HepG2 (cell line): ENCODE measurements around the gene ARHGDIA. TPM values are rescaled to one million over a fixed set of nuclear protein-coding genes. Genes with fewer than 3 reads are reported as not detected.
A peak's percentile ranks its signal among the peaks of the same experiment; 100 is the strongest.

Experiments used
- AGO1 ChIP-seq: fragments of 200-400 bp; formaldehyde crosslinking; IDR thresholded peaks from 2 replicates; pipeline ENCODE4 v1.6.1; 2017; ENCODE audit warnings: mild to moderate bottlenecking, low read depth, low read length, moderate library complexity; ENCODE audit not compliant: poor library complexity, severe bottlenecking
- FOXA1 ChIP-seq, 2 experiments: fragments of 450-650 bp in 1 of 2; sonication (generic) in 1 of 2; formaldehyde crosslinking in 1 of 2; IDR thresholded peaks; 2 replicates each; pipeline versions ENCODE4 v1.4.0 to v1.6.1; 2016 to 2020; ENCODE audit warnings: missing genetic modification reagents in 1 of 2
- KLF16 ChIP-seq, 2 experiments: sonication (generic) in 1 of 2; formaldehyde crosslinking in 1 of 2; IDR thresholded peaks; 2 replicates each; pipeline versions ENCODE4 v1.6.1 to v1.8.0; 2016 to 2023; ENCODE audit warnings: missing genetic modification reagents in 2 of 2, missing compliant biosample characterization in 1 of 2
- MAZ ChIP-seq, 2 experiments: sonication (generic) in 1 of 2; formaldehyde crosslinking in 1 of 2; IDR thresholded peaks; 2 replicates each; pipeline versions ENCODE4 v1.5.0 to v1.6.1; 2012 to 2020; ENCODE audit warnings: low read depth in 2 of 2, mild to moderate bottlenecking in 2 of 2, borderline replicate concordance in 1 of 2, improper control_type of control experiment in 1 of 2, low read length in 1 of 2, missing genetic modification reagents in 1 of 2, moderate library complexity in 1 of 2
- RBFOX2 ChIP-seq: fragments of 200-400 bp; formaldehyde crosslinking; IDR thresholded peaks from 2 replicates; pipeline ENCODE4 v1.6.1; 2017; ENCODE audit warnings: low read depth, mild to moderate bottlenecking, low read length
- THAP9 ChIP-seq: sonication (generic); formaldehyde crosslinking; IDR thresholded peaks from 2 replicates; pipeline ENCODE4; 2020; ENCODE audit warnings: missing genetic modification reagents, mild to moderate bottlenecking, borderline replicate concordance
- ZNF646 ChIP-seq: sonication (generic); formaldehyde crosslinking; IDR thresholded peaks from 2 replicates; pipeline ENCODE4 v1.9.0; 2021; ENCODE audit warnings: mild to moderate bottlenecking, missing genetic modification reagents
- polyA plus RNA-seq, 8 experiments: library from polyadenylated mRNA; depleted of rRNA in 3 of 8; stranded (reverse) in 7 of 8; unstranded in 1 of 8; fragments of >200 nt; fragmentation: Illumina TruSeq in 4 of 8; extraction: Trizol in 4 of 8; gene quantifications; 2 replicates each; pipeline versions ENCODE4 v1.2.1 to v1.2.3, GENCODE V29; 2011 to 2016; ENCODE audit warnings: low read depth in 4 of 8, missing spikeins in 1 of 8, mixed read lengths in 1 of 8; ENCODE audit not compliant: insufficient read depth in 1 of 8
- total RNA-seq, 5 experiments: library from RNA; depleted of rRNA; stranded (reverse); fragments of >200 nt; fragmentation: Illumina TruSeq; extraction: Trizol; gene quantifications; 2 replicates each; pipeline ENCODE4 v1.2.3, GENCODE V29; 2016; ENCODE audit warnings: low read depth in 1 of 5
- TF ChIP-seq, protein P1 (sequence below): sonication (generic); formaldehyde crosslinking; IDR thresholded peaks from 2 replicates; pipeline ENCODE4 v1.4.0; 2020; ENCODE audit warnings: mild to moderate bottlenecking, missing genetic modification reagents
- TF ChIP-seq, protein P2 (sequence below): sonication (generic); formaldehyde crosslinking; conservative IDR thresholded peaks from 2 replicates; pipeline ENCODE4 v1.8.1; 2023; ENCODE audit warnings: missing genetic modification reagents
- TF ChIP-seq, protein P3 (sequence below): sonication (generic); formaldehyde crosslinking; IDR thresholded peaks from 2 replicates; pipeline ENCODE4 v1.8.1; 2023; ENCODE audit warnings: missing genetic modification reagents, mild to moderate bottlenecking, borderline replicate concordance
- TF ChIP-seq, protein P4 (sequence below): sonication (generic); formaldehyde crosslinking; IDR thresholded peaks from 2 replicates; pipeline ENCODE4 v1.4.0; 2020; ENCODE audit warnings: missing genetic modification reagents

ARHGDIA gene
- total and polyA plus RNA-seq, 2 of the 13 experiments (the other 11 are each of a cell fraction or from before 2014, with no cell fraction given), result 40.0 to 64.0 TPM

DNA sequence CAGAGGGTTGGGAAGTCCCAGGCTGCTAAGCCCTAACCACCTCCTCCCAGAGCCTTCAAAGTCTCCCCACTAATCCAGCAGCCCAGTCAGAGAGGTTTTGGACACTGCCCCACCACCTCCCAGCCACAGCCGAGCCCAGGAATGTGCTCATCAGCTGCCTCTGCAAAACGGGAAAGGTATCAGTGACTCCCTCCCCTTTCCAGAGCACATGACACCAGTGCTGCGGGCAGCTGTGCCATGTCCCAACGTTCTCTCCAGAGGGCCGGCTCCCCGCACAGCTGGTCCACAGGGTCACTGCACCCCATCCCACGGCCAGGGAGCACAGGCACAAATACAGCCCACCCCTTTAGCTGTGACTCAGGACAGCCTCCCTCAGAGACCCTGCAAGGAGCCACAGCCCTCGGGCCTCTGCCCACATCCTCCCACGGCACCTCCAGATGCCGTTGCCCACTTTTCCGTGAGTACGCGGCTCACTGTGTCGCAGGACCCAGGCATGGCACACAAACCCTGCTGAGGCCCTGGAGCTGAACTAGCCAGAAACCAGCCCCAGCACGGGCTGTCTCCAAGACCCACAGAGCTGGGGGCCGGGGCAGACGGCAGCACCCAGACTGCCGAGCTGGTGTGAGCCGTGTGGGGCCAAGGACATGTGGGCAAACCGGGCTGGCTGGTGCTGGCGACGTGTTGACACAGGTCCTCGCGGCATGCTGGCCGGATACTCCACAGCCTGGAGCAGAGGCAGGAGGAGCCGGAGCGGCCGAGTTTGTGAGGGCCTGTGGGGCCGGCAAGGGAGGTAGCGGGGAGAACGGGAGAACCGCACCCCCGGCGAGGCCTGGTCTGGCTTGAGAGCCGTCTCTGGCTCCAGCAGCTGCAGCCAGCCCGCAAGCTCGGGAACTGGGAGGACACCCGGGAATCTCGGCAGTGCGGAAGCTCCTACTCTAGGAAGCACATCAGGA is 30.0 kb downstream of the ARHGDIA start (continued):
- peak; percentile 41 for TF ChIP-seq THAP9 (CRISPR knock-in tag)
- TF ChIP-seq KLF16 (CRISPR knock-in tag; IDR thresholded peaks at IDR 0.05), result peak in 1 of 2 experiments; percentile 44; a peak in 1 of 4 replicates
- TF ChIP-seq ZNF646 (CRISPR knock-in tag), result no peak
- TF ChIP-seq, protein P1, sequence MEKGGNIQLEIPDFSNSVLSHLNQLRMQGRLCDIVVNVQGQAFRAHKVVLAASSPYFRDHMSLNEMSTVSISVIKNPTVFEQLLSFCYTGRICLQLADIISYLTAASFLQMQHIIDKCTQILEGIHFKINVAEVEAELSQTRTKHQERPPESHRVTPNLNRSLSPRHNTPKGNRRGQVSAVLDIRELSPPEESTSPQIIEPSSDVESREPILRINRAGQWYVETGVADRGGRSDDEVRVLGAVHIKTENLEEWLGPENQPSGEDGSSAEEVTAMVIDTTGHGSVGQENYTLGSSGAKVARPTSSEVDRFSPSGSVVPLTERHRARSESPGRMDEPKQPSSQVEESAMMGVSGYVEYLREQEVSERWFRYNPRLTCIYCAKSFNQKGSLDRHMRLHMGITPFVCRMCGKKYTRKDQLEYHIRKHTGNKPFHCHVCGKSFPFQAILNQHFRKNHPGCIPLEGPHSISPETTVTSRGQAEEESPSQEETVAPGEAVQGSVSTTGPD (CRISPR knock-in tag), result peak; percentile 76
- TF ChIP-seq AGO1, result peak; percentile 17
- TF ChIP-seq, protein P2, sequence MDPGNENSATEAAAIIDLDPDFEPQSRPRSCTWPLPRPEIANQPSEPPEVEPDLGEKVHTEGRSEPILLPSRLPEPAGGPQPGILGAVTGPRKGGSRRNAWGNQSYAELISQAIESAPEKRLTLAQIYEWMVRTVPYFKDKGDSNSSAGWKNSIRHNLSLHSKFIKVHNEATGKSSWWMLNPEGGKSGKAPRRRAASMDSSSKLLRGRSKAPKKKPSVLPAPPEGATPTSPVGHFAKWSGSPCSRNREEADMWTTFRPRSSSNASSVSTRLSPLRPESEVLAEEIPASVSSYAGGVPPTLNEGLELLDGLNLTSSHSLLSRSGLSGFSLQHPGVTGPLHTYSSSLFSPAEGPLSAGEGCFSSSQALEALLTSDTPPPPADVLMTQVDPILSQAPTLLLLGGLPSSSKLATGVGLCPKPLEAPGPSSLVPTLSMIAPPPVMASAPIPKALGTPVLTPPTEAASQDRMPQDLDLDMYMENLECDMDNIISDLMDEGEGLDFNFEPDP (CRISPR knock-in tag), result 0 out of 2 replicates have a peak, but pooled peaks have one; percentile 49
- TF ChIP-seq, protein P3, sequence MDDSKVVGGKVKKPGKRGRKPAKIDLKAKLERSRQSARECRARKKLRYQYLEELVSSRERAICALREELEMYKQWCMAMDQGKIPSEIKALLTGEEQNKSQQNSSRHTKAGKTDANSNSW (CRISPR knock-in tag), result no peak
- no peak for TF ChIP-seq MAZ (IDR thresholded peaks at IDR 0.05; ENCODE audit: borderline replicate concordance, low read depth, low read length)
- TF ChIP-seq MAZ (CRISPR knock-in tag; IDR thresholded peaks at IDR 0.05; ENCODE audit: low read depth), result peak; percentile 23; the same call in 1 of the 2 replicates
- peak; percentile 60 for TF ChIP-seq RBFOX2
- TF ChIP-seq, protein P4, sequence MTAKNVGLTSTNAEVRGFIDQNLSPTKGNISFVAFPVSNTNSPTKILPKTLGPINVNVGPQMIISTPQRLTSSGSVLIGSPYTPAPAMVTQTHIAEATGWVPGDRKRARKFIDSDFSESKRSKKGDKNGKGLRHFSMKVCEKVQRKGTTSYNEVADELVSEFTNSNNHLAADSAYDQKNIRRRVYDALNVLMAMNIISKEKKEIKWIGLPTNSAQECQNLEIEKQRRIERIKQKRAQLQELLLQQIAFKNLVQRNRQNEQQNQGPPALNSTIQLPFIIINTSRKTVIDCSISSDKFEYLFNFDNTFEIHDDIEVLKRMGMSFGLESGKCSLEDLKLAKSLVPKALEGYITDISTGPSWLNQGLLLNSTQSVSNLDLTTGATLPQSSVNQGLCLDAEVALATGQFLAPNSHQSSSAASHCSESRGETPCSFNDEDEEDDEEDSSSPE (CRISPR knock-in tag), result no peak
- TF ChIP-seq FOXA1 (IDR thresholded peaks at IDR 0.05), result no peak
- TF ChIP-seq FOXA1 (CRISPR knock-in tag; IDR thresholded peaks at IDR 0.05), result peak; percentile 90
